K562 (cell line): ENCODE data around the gene PI4KA. TPM values are rescaled to one million over a fixed set of nuclear protein-coding genes. Genes with fewer than 3 reads are reported as not detected.

Source experiments
- CEBPB ChIP-seq: fragments of 450-650 bp; IDR thresholded peaks from 2 replicates; pipeline ENCODE4 v1.6.1; 2016; ENCODE audit warnings: missing genetic modification characterization, missing compliant biosample characterization
- CREBBP ChIP-seq: IDR thresholded peaks from one replicate; pipeline ENCODE4 v1.6.1; 2012; ENCODE audit warnings: low read depth, mild to moderate bottlenecking, control low read depth, inconsistent platforms, low read length
- EP400 ChIP-seq: fragments of 450-650 bp; IDR thresholded peaks from 2 replicates; pipeline ENCODE4 v1.6.1; 2017; ENCODE audit warnings: antibody characterized with exemption, mild to moderate bottlenecking, moderate library complexity
- ETS2 ChIP-seq: IDR thresholded peaks from 2 replicates; pipeline ENCODE4 v1.6.1; 2016; ENCODE audit warnings: borderline replicate concordance, missing genetic modification characterization, mild to moderate bottlenecking, moderate library complexity, missing compliant biosample characterization; ENCODE audit not compliant: poor library complexity, severe bottlenecking
- HMG20A ChIP-seq: fragments of 450-650 bp; formaldehyde crosslinking; conservative IDR thresholded peaks from 2 replicates; pipeline ENCODE4 v1.4.0; 2020; ENCODE audit warnings: mild to moderate bottlenecking, mixed read lengths
- MCM5 ChIP-seq: fragments of 450-650 bp; IDR thresholded peaks from 2 replicates; pipeline ENCODE4 v1.6.1; 2016; ENCODE audit warnings: low read depth
- POLR2AphosphoS5 ChIP-seq: IDR thresholded peaks from 2 replicates; pipeline ENCODE4 v1.6.1; 2011; ENCODE audit warnings: mild to moderate bottlenecking, low read depth, low read length, moderate library complexity; ENCODE audit not compliant: control insufficient read depth, insufficient read depth
- SREBF2 ChIP-seq: sonication (generic); formaldehyde crosslinking; IDR thresholded peaks from 2 replicates; pipeline ENCODE4 v1.4.0; 2020; ENCODE audit warnings: mild to moderate bottlenecking, missing genetic modification reagents
- ZFP36 ChIP-seq: fragments of 150-350 bp; IDR thresholded peaks from 2 replicates; pipeline ENCODE4 v1.6.1; 2018; ENCODE audit warnings: low read length, low read depth; ENCODE audit not compliant: partially characterized antibody
- ZNF76 ChIP-seq: fragments of 250-450 bp; sonication (Bioruptor Pico); IDR thresholded peaks from 2 replicates; pipeline ENCODE4 v1.4.0; 2020; ENCODE audit warnings: mild to moderate bottlenecking, moderate library complexity, borderline replicate concordance
- polyA plus RNA-seq, 8 experiments: library from polyadenylated mRNA; depleted of rRNA in 4 of 8; stranded (reverse) in 5 of 8; unstranded in 3 of 8; fragments of >200 nt; fragmentation: Nextera tagmentation in 2 of 8; fragmentation: Illumina TruSeq in 1 of 8; extraction: Ambion mirVana in 2 of 8; extraction: Trizol in 1 of 8; gene quantifications; 2 replicates each; pipeline versions ENCODE4 v1.2.1 to v1.2.3, GENCODE V29; 2011 to 2014; ENCODE audit warnings: inconsistent platforms in 1 of 8, missing spikeins in 1 of 8
- total RNA-seq, 7 experiments: library from RNA; depleted of rRNA in 6 of 7; stranded (reverse); fragments of >200 nt in 6 of 7; fragmentation: Illumina TruSeq in 2 of 7; extraction: Trizol in 2 of 7; gene quantifications; 2 replicates each; pipeline versions ENCODE4 v1.2.1 to v1.2.3, GENCODE V29; 2011 to 2021; ENCODE audit warnings: low replicate concordance in 1 of 7
- TF ChIP-seq, protein P1 (sequence below): fragments of 250-450 bp; sonication (Bioruptor Pico); IDR thresholded peaks from 2 replicates; pipeline ENCODE4 v1.8.0; 2021; ENCODE audit warnings: moderate library complexity, mild to moderate bottlenecking, inconsistent platforms
- TF ChIP-seq, protein P2 (sequence below), 2 experiments: fragments of 450-650 bp in 1 of 2; IDR thresholded peaks; 2 replicates each; pipeline ENCODE4 v1.6.1; 2011 to 2017; ENCODE audit warnings: low read depth in 2 of 2, antibody characterized with exemption in 1 of 2, borderline replicate concordance in 1 of 2, low read length in 1 of 2, mild to moderate bottlenecking in 1 of 2, mixed read lengths in 1 of 2; ENCODE audit not compliant: control insufficient read depth in 1 of 2
- TF ChIP-seq, protein P3 (sequence below): sonication (generic); formaldehyde crosslinking; IDR thresholded peaks from 2 replicates; pipeline ENCODE4 v1.8.0; 2022; ENCODE audit warnings: mild to moderate bottlenecking, missing genetic modification reagents, borderline replicate concordance
- TF ChIP-seq, protein P4 (sequence below): fragments of 150-350 bp; IDR thresholded peaks from 2 replicates; pipeline ENCODE4 v1.6.1; 2014; ENCODE audit warnings: low read depth, mild to moderate bottlenecking, low read length, borderline replicate concordance

The PI4KA gene
- total and polyA plus RNA-seq, 9 of the 15 experiments (the other 6 are each of a cell fraction or from before 2014, with no cell fraction given), result 7.3 to 187 (median 84.7) TPM

DNA sequence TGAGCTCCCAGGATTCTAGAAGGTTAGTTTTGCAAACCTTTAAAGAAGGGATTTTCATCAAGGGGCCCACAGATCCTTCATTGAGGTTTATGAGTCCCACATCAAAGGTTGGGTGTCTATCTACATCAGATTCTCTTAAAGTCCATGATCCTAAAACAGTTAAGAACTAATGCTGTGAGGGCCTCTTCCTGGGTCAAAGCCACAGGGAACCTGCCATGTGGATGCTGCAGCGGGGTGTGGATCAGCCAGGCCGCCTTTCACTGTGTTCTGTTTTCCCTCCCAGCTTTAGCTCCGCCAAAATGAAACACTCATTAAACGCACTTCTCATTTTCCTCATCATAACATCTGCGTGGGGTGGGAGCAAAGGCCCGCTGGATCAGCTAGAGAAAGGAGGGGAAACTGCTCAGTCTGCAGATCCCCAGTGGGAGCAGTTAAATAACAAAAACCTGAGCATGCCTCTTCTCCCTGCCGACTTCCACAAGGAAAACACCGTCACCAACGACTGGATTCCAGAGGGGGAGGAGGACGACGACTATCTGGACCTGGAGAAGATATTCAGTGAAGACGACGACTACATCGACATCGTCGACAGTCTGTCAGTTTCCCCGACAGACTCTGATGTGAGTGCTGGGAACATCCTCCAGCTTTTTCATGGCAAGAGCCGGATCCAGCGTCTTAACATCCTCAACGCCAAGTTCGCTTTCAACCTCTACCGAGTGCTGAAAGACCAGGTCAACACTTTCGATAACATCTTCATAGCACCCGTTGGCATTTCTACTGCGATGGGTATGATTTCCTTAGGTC lies 79.4 kb downstream of the PI4KA start (continued):
- TF ChIP-seq, protein P1, sequence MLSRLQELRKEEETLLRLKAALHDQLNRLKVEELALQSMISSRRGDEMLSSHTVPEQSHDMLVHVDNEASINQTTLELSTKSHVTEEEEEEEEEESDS, result no peak
- TF ChIP-seq POLR2AphosphoS5, result no peak
- TF ChIP-seq HMG20A (CRISPR knock-in tag), result no peak
- no peak for TF ChIP-seq CEBPB (tag)
- no peak for TF ChIP-seq EP400
- no peak for TF ChIP-seq ZFP36
- TF ChIP-seq, protein P2, sequence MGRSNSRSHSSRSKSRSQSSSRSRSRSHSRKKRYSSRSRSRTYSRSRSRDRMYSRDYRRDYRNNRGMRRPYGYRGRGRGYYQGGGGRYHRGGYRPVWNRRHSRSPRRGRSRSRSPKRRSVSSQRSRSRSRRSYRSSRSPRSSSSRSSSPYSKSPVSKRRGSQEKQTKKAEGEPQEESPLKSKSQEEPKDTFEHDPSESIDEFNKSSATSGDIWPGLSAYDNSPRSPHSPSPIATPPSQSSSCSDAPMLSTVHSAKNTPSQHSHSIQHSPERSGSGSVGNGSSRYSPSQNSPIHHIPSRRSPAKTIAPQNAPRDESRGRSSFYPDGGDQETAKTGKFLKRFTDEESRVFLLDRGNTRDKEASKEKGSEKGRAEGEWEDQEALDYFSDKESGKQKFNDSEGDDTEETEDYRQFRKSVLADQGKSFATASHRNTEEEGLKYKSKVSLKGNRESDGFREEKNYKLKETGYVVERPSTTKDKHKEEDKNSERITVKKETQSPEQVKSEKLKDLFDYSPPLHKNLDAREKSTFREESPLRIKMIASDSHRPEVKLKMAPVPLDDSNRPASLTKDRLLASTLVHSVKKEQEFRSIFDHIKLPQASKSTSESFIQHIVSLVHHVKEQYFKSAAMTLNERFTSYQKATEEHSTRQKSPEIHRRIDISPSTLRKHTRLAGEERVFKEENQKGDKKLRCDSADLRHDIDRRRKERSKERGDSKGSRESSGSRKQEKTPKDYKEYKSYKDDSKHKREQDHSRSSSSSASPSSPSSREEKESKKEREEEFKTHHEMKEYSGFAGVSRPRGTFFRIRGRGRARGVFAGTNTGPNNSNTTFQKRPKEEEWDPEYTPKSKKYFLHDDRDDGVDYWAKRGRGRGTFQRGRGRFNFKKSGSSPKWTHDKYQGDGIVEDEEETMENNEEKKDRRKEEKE (IDR thresholded peaks at IDR 0.05; ENCODE audit: borderline replicate concordance in 1 of 2, control insufficient read depth in 1 of 2, low read depth in 2 of 2, low read length in 1 of 2), result no peak
- TF ChIP-seq ZNF76, result 0 out of 2 replicates have a peak, but pooled peaks have one; percentile 17
- TF ChIP-seq MCM5, result no peak
- TF ChIP-seq SREBF2 (CRISPR knock-in tag), result no peak
- no peak for TF ChIP-seq CREBBP
- TF ChIP-seq, protein P3, sequence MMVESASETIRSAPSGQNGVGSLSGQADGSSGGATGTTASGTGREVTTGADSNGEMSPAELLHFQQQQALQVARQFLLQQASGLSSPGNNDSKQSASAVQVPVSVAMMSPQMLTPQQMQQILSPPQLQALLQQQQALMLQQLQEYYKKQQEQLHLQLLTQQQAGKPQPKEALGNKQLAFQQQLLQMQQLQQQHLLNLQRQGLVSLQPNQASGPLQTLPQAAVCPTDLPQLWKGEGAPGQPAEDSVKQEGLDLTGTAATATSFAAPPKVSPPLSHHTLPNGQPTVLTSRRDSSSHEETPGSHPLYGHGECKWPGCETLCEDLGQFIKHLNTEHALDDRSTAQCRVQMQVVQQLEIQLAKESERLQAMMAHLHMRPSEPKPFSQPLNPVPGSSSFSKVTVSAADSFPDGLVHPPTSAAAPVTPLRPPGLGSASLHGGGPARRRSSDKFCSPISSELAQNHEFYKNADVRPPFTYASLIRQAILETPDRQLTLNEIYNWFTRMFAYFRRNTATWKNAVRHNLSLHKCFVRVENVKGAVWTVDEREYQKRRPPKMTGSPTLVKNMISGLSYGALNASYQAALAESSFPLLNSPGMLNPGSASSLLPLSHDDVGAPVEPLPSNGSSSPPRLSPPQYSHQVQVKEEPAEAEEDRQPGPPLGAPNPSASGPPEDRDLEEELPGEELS (CRISPR knock-in tag), result no peak
- TF ChIP-seq, protein P4, sequence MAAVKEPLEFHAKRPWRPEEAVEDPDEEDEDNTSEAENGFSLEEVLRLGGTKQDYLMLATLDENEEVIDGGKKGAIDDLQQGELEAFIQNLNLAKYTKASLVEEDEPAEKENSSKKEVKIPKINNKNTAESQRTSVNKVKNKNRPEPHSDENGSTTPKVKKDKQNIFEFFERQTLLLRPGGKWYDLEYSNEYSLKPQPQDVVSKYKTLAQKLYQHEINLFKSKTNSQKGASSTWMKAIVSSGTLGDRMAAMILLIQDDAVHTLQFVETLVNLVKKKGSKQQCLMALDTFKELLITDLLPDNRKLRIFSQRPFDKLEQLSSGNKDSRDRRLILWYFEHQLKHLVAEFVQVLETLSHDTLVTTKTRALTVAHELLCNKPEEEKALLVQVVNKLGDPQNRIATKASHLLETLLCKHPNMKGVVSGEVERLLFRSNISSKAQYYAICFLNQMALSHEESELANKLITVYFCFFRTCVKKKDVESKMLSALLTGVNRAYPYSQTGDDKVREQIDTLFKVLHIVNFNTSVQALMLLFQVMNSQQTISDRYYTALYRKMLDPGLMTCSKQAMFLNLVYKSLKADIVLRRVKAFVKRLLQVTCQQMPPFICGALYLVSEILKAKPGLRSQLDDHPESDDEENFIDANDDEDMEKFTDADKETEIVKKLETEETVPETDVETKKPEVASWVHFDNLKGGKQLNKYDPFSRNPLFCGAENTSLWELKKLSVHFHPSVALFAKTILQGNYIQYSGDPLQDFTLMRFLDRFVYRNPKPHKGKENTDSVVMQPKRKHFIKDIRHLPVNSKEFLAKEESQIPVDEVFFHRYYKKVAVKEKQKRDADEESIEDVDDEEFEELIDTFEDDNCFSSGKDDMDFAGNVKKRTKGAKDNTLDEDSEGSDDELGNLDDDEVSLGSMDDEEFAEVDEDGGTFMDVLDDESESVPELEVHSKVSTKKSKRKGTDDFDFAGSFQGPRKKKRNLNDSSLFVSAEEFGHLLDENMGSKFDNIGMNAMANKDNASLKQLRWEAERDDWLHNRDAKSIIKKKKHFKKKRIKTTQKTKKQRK, result no peak
- no peak for TF ChIP-seq ETS2 (tag)
